Measurements from ENCODE around the gene NEK10.

NEK10 gene

DNA sequence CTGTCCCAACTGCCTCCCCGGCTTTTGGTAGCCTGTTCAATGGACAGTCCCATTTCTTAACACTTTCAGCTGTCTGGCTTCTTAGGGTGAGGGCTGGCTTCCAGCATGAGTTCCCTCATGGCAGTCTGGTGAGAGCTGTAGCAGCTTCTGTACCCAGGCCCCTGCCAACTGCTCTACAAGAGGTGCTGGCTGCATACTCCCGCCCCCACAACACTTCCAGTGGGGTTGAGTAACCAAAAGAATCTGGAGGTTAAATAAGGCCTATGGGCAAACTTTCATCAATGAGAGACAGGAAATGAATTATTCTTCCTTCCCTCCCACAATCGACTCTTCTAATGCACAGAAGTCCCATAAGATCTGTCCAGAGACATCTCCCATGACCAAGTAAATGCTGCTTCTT lies 145.0 kb downstream of the NEK10 start:
- H3K9me3 Mint-ChIP-seq, result peaks cover 7% of the 10 kb centered on the region
- no peak for DNase-seq
- H3K27ac Mint-ChIP-seq, result no peak overlapping the region
- H3K27me3 Mint-ChIP-seq (ENCODE audit: low read depth, poor library complexity), result peaks cover 3% of the 10 kb centered on the region
- H3K4me1 Mint-ChIP-seq, result peaks cover 8% of the 10 kb centered on the region
- no peak overlapping the region for H3K4me3 Mint-ChIP-seq
- H3K36me3 Mint-ChIP-seq (ENCODE audit: low read depth), result no peaks in the 10 kb centered on the region
- TF ChIP-seq, protein P1, sequence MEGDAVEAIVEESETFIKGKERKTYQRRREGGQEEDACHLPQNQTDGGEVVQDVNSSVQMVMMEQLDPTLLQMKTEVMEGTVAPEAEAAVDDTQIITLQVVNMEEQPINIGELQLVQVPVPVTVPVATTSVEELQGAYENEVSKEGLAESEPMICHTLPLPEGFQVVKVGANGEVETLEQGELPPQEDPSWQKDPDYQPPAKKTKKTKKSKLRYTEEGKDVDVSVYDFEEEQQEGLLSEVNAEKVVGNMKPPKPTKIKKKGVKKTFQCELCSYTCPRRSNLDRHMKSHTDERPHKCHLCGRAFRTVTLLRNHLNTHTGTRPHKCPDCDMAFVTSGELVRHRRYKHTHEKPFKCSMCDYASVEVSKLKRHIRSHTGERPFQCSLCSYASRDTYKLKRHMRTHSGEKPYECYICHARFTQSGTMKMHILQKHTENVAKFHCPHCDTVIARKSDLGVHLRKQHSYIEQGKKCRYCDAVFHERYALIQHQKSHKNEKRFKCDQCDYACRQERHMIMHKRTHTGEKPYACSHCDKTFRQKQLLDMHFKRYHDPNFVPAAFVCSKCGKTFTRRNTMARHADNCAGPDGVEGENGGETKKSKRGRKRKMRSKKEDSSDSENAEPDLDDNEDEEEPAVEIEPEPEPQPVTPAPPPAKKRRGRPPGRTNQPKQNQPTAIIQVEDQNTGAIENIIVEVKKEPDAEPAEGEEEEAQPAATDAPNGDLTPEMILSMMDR (IDR thresholded peaks at IDR 0.05), result no peak

DNA sequence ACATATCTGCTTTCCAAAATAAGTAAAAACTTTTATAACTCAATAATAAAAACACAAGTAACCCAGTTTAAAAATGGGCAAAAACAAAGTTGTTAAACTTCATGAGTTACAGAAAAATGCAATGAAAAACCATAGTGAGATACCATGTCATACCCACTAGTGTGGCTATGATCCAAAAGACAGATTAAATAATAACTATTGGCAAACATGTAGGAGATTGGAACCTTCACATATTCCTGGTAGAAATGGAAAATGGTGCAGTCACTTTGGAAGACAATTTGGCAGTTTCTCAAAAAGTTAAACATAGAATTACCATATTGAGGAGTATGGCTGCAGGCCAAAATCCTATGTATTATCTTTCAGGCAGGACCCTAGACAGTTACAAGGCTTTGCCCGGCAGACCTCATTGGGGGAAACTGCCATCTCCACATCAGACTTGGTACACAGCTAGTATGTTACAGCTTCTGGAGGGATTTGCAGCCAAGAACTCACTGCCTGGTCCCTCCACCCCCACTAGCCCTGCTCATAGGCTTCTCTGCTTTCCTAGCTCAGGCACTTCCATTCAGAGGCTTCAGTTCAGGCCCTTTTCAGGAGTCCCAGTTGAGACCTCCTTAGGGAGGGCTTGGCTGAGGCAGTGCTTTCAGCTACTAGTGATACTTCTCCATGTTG lies 147.8 kb downstream of the NEK10 start:
- TF ChIP-seq, protein P1 (IDR thresholded peaks at IDR 0.05), result no peak
- Mint-ChIP-seq H3K4me3 (no peak overlapping the region), H3K27ac (no peak overlapping the region), H3K4me1 (peaks cover 8% of the 10 kb centered on the region), H3K9me3 (peaks cover 7% of the 10 kb centered on the region), H3K36me3 (ENCODE audit: low read depth) (no peaks in the 10 kb centered on the region), H3K27me3 (ENCODE audit: low read depth, poor library complexity) (no peaks in the 10 kb centered on the region)
- no peak for DNase-seq

DNA sequence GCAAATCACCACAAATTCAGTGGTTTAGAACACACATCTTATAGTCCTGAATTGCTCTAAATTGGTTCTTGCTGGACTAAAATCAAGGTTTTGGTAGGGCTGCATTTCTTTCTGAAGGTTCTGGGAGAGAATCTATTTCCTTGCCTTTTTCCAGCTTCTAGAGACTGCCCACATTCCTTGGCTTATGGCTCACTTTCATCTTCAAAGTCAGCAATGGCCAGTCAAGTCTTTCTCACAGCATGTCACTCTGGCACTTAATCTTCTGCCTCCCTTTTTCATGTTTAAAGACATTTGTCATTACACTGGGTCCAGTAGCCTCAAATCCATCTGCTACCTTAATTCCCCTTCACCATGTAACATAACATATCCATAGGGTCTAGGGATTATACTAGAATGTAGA lies 149.0 kb downstream of the NEK10 start:
- Mint-ChIP-seq H3K27ac (no peak overlapping the region), H3K4me3 (no peak overlapping the region), H3K4me1 (peaks cover 8% of the 10 kb centered on the region), H3K27me3 (ENCODE audit: low read depth, poor library complexity) (no peaks in the 10 kb centered on the region), H3K9me3 (peaks cover 3% of the 10 kb centered on the region), H3K36me3 (ENCODE audit: low read depth) (no peaks in the 10 kb centered on the region)
- TF ChIP-seq, protein P1 (IDR thresholded peaks at IDR 0.05), result no peak
- DNase-seq, result no peak

DNA sequence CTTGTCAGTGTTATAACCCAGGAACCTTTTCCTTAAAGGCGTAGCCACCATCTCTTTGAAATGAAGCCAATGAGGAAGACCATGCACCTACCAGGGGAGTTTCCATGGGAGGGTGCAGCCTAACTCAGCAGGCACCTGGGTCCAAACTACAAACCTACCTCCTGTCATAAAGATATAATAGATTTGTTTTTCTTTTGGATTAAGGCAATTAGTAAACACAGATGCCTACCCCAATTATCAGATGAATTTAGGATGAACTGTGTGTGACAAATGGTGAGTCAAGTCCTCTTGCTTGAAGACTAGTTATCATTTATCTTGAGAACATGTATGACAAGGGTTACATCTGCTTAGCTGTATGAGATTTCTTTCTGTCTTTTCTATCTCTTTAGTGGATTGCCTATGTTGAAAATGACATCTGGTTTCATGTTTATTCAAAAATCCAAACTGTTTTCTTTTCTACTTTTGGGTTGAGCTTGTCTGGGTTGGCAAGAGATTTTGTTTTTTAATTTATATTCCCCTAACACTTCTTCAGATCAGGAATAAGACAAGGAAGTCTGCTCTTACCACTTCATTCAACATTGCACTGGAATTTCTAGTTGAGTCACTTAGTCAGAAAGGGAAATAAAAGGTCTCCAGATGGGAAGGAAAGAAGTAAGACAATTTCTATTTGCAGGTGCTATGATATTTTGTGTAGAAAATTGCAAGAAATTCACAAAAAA lies 149.9 kb downstream of the NEK10 start:
- DNase-seq, result no peak
- Mint-ChIP-seq H3K27me3 (ENCODE audit: low read depth, poor library complexity) (peaks cover 8% of the 10 kb centered on the region), H3K36me3 (ENCODE audit: low read depth) (no peaks in the 10 kb centered on the region), H3K4me1 (peaks cover 8% of the 10 kb centered on the region), H3K9me3 (peaks cover 3% of the 10 kb centered on the region), H3K27ac (no peak overlapping the region), H3K4me3 (no peak overlapping the region)
- TF ChIP-seq, protein P1 (IDR thresholded peaks at IDR 0.05), result no peak

DNA sequence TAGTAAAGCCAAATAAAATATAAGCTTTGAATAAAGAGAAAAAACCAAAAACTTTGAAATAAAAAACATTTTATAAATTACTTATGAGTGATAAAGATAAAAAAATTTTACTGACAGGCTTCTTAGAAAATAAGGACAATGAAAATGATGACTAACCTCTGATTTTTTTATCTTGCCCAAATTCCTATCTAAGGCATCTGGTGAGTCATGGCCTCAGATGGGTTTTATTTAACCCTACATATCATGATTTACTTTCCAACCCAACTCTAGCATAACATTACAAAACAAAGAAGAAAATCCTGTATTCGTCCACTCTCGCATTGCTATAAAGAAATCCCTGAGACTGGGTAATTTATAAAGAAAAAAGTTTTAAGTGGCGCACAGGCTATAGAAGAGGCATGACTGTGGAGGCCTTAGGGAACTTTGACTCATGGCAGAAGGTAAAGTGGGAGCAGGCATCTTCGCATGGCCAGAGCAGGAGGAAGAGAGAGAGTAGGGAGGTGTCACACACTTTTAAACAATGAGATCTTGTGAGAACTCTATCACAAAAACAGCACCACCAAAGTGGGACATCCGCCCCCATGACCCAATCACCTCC lies 152.1 kb downstream of the NEK10 start:
- no peak overlapping the region for H3K4me3 Mint-ChIP-seq
- no peaks in the 10 kb centered on the region for H3K36me3 Mint-ChIP-seq (ENCODE audit: low read depth)
- DNase-seq, result no peak
- no peaks in the 10 kb centered on the region for H3K4me1 Mint-ChIP-seq
- TF ChIP-seq, protein P1 (IDR thresholded peaks at IDR 0.05), result no peak
- H3K9me3 Mint-ChIP-seq, result peaks cover 3% of the 10 kb centered on the region
- H3K27me3 Mint-ChIP-seq (ENCODE audit: low read depth, poor library complexity), result peaks cover 10% of the 10 kb centered on the region
- no peak overlapping the region for H3K27ac Mint-ChIP-seq
